ENCODE data around the gene MAP3K8.
A peak's percentile ranks its signal among the peaks of the same experiment; 100 is the strongest.
"Not testable (repeated sequence)": the region's sequence is repeated elsewhere in the genome, so short reads cannot be mapped to it uniquely, and the experiment has no call there.

Gene MAP3K8

DNA sequence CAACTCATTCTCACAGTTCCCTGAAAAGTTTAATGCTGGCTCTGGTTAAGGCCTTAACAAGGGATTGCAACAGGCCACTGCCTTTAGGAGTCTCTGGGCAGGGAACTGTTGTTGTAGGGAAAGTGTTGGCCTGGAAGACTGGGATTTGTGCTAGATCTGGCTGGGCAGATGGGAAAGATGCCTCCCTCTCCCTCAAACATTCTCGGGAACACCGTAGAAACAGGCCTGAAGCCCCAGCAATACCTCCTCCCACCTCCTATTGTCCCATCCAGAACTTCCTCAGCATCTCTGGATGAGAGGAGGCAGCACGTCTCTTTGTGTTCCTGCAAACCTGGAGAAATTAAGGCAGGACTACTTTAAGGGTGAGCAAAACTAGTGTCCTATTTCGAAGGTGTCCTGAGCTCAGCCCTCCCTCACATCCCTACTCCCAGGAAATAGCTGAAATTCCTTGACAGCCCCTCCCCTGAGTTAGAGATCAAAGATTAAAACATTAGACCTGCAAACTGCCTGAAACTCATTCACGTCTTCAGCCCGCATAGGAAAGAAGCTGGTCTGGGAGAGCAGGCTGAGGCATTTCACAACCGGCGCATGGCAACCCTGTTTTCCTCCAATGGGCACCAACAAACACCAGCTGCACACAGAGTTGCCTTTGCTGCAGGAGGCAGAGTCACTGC, 10.9 kb upstream of the MAP3K8 start:
- peaks cover 17% of the 10 kb centered on the region for H3K4me1 ChIP-seq (ENCODE audit: control insufficient read depth, insufficient read depth, low read length)

DNA sequence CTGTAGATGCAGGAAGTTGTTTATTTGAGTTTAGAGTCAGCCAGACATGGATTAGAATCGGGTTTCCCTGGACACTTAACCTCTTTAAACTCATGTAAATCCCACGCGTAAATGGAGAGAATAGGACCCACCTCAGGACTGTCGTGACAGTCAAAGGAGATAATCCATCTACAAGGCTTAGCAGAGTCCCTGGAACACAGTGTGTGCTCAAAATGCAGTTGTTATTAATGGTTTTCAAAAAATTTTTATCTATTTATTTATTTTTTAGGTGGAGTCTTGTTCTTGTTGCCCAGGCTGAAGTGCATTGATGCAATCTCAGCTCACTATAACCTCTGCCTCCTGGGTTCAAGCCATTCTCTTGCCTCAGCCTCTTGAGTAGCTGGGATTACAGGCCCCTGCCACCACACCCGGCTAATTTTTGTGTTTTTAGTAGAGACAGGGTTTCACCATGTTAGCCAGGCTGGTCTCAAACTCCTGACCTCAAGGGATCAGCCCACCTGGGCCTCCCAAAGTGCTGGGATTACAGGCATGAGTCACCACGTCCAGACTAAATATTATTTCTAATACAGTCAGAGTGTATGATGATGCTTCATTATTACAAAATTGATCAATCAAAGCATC, 10.2 kb upstream of the MAP3K8 start:
- H3K9me3 ChIP-seq (ENCODE audit: control insufficient read depth, insufficient read depth, low read depth, low read length); H3K27me3 ChIP-seq (ENCODE audit: control insufficient read depth, insufficient read depth, low read length); H3K4me3 ChIP-seq (ENCODE audit: low read depth, low read length); H3K36me3 ChIP-seq (ENCODE audit: control insufficient read depth, insufficient read depth, low read length); H3K27ac ChIP-seq (ENCODE audit: low read depth, low read length): not testable (repeated sequence)
- Histone ChIP-seq H3K9ac (ENCODE audit: low read length) (peak overlapping the region; percentile 5), H3K4me1 (ENCODE audit: control insufficient read depth, insufficient read depth, low read length) (peaks cover 17% of the 10 kb centered on the region)

More for the DNA sequence above, 10.9 kb upstream of the MAP3K8 start:
- H3K9ac ChIP-seq (ENCODE audit: low read length): peak overlapping the region; percentile 5
- H3K27ac ChIP-seq (ENCODE audit: low read depth, low read length): no peak overlapping the region; the same call in 1 of the 2 replicates
- H3K4me3 ChIP-seq (ENCODE audit: low read depth, low read length): peak overlapping the region; percentile 7; the same call in 1 of the 2 replicates
- H3K36me3 ChIP-seq (ENCODE audit: control insufficient read depth, insufficient read depth, low read length): no peaks in the 10 kb centered on the region
- H3K9me3 ChIP-seq (ENCODE audit: control insufficient read depth, insufficient read depth, low read depth, low read length): no peaks in the 10 kb centered on the region
- H3K27me3 ChIP-seq (ENCODE audit: control insufficient read depth, insufficient read depth, low read length): no peaks in the 10 kb centered on the region

DNA sequence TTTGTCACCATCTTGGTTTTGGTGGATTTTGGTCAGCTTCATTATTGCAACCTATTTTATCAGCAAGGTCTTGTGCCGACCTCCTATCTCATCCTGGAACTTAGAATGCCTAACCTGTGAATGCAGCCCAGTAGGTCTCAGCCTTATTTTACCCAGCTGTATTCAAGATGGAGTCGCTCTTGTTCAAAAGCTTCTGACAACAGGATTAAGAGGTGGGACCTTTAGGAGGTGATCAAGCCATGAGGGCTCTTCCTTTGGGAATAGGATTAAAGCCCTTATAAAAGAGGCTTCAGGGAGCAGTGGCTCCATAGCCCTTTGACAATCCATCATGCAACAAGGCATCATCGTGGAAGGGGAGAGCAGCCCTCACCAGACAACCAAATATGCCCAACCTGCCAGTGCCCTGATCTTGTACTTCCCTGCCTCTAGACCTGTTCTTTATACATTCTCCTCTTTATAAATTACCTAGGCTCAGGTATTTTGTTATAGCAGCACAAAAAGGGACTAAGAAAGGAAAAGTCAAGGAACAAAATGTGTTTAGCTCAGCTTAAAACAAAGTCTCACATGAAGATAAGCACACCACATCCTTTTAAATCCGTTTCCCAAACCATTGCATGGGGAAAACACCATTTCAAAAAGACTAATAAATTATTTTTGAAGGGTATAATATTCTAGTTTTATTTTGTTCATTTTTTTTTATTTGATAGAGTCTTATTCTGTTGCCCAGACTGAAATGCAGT, 8.5 kb upstream of the MAP3K8 start:
- peaks cover 17% of the 10 kb centered on the region for H3K4me1 ChIP-seq (ENCODE audit: control insufficient read depth, insufficient read depth, low read length)
- no peaks in the 10 kb centered on the region for H3K36me3 ChIP-seq (ENCODE audit: control insufficient read depth, insufficient read depth, low read length)
- H3K4me3 ChIP-seq (ENCODE audit: low read depth, low read length): no peak overlapping the region
- no peak overlapping the region for H3K9ac ChIP-seq (ENCODE audit: low read length)
- H3K27me3 ChIP-seq (ENCODE audit: control insufficient read depth, insufficient read depth, low read length): no peaks in the 10 kb centered on the region
- H3K27ac ChIP-seq (ENCODE audit: low read depth, low read length): no peak overlapping the region
- no peaks in the 10 kb centered on the region for H3K9me3 ChIP-seq (ENCODE audit: control insufficient read depth, insufficient read depth, low read depth, low read length)

DNA sequence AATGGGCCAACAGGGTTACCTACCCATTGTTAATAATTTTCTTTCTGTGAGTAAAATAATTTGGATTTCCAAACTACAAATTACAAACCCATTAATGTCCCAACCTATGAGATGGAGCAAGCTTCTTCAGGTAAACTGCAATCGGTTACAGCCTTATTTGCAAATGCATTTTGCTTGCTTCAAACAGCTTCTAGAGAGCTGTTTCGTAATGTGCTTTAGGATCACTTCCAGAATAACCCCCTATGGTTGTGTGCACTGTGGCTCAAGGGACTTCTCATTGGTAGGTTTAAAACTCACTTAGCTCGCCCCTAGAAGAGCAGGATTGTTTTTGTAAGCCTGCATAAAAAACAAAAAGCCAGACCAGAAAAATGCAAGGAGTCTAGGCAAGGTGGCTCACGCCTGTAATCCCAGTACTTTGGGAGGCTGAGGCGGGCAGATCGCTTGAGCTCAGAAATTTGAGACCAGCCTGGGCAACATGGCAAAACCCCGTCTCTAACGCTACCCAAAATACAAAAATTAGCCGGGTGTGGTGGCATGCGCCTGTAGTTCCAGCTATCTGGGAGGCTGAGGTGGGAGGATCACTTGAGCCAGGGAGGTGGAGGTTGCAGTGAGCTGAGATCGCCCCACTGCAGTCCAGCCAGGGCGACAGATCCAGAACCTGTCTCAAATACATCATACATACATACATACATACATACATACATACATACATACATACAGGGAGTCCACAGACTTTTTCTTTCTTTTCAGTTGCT, 3.3 kb upstream of the MAP3K8 start:
- Histone ChIP-seq H3K36me3 (ENCODE audit: control insufficient read depth, insufficient read depth, low read length) (no peaks in the 10 kb centered on the region), H3K4me1 (ENCODE audit: control insufficient read depth, insufficient read depth, low read length) (peaks cover 12% of the 10 kb centered on the region), H3K4me3 (ENCODE audit: low read depth, low read length) (no peak overlapping the region), H3K27me3 (ENCODE audit: control insufficient read depth, insufficient read depth, low read length) (peaks cover 9% of the 10 kb centered on the region; the same call in 1 of the 2 replicates), H3K27ac (ENCODE audit: low read depth, low read length) (no peak overlapping the region), H3K9ac (ENCODE audit: low read length) (no peak overlapping the region), H3K9me3 (ENCODE audit: control insufficient read depth, insufficient read depth, low read depth, low read length) (no peaks in the 10 kb centered on the region)

DNA sequence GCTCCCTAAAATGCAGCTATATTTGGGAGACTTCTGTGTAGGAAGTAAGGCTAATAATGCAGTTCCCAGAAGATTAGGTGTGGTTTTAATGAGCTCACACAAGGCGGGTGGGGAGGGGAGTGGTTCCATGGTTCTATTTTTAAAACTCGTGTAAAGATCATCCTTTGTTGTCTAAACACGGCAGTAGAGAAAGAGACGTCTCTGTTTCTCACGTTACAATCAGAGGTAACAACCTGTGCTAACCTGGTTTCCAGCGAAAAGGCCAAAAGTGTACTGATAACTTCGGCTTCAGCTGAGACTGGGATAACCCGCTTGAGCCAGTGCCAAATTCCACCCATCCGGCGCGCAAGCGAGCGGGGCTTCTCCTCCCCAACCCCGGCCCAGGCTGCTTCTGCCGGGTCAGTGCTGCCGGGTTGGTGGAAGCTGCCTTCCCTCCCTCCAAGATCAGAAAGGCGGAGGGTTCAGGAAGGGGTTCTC, 2.5 kb upstream of the MAP3K8 start:
- Histone ChIP-seq H3K27ac (ENCODE audit: low read depth, low read length) (no peak overlapping the region), H3K4me3 (ENCODE audit: low read depth, low read length) (no peak overlapping the region; the same call in 1 of the 2 replicates), H3K27me3 (ENCODE audit: control insufficient read depth, insufficient read depth, low read length) (peaks cover 9% of the 10 kb centered on the region; the same call in 1 of the 2 replicates), H3K9me3 (ENCODE audit: control insufficient read depth, insufficient read depth, low read depth, low read length) (no peaks in the 10 kb centered on the region), H3K36me3 (ENCODE audit: control insufficient read depth, insufficient read depth, low read length) (no peaks in the 10 kb centered on the region), H3K9ac (ENCODE audit: low read length) (no peak overlapping the region), H3K4me1 (ENCODE audit: control insufficient read depth, insufficient read depth, low read length) (peaks cover 17% of the 10 kb centered on the region)

DNA sequence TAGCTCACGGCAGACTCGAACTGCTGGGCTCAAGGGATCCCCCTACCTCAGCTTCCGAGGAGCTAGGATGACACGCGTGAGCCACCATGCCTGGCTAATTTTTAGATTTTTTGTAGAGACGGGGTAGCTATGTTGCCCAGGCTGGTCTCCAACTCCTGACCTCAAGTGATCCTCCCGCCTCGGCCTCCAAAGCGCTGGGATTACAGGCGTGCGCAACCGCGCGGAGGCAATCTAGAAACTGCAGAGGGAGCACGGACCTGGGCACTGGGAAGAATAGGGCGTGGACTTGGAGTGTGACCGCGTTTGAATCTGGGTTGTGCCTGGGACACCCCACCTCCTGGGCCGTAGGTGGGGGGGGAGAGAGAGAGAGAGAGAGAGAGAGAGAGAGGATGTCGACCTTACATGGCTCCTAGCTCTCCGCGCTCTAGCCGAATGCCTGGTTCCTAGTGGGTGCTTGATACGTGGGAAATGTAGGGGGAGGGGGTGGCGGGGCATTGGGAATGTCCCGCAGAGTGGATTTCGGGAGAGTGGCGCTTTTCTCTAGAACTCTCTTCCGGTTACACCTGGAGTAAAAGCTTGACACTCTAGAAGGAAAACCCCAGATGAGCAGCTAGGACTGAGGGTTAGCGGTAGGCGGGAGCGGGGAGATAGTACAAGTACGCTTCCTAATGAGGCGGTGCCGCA, 1.2 kb upstream of the MAP3K8 start:
- H3K9me3 ChIP-seq (ENCODE audit: control insufficient read depth, insufficient read depth, low read depth, low read length): no peaks in the 10 kb centered on the region
- H3K36me3 ChIP-seq (ENCODE audit: control insufficient read depth, insufficient read depth, low read length): peaks cover 4% of the 10 kb centered on the region; the same call in 1 of the 2 replicates
- peak overlapping the region; percentile 76 for H3K4me3 ChIP-seq (ENCODE audit: low read depth, low read length)
- H3K4me1 ChIP-seq (ENCODE audit: control insufficient read depth, insufficient read depth, low read length): peaks cover 27% of the 10 kb centered on the region
- H3K9ac ChIP-seq (ENCODE audit: low read length): peak overlapping the region; percentile 54
- peaks cover 9% of the 10 kb centered on the region; the same call in 1 of the 2 replicates for H3K27me3 ChIP-seq (ENCODE audit: control insufficient read depth, insufficient read depth, low read length)
- H3K27ac ChIP-seq (ENCODE audit: low read depth, low read length): peak overlapping the region; percentile 92; the same call in 1 of the 2 replicates

DNA sequence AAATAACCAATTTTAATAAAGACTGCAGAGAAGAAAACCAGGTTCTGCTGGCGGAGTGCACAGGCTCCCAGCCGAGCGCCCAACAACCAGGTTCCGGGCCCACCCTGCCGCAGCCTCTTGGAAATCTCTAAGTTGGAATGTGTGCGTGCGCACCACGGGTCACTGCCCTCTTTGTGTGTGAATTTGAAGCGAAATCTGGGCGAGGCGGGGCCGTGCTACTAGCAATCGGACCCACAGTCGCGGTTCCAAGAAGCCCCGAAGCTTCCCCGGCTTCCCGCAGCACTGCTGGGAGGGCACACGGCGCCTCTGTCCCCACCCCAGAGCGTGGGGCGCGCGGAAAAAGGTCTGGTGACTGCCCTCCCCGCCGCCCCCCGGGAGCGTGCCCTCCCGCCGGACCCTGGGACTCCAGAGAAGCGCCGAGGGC, 666 bp upstream of the MAP3K8 start:
- H3K27ac ChIP-seq (ENCODE audit: low read depth, low read length): peak overlapping the region; percentile 92

DNA sequence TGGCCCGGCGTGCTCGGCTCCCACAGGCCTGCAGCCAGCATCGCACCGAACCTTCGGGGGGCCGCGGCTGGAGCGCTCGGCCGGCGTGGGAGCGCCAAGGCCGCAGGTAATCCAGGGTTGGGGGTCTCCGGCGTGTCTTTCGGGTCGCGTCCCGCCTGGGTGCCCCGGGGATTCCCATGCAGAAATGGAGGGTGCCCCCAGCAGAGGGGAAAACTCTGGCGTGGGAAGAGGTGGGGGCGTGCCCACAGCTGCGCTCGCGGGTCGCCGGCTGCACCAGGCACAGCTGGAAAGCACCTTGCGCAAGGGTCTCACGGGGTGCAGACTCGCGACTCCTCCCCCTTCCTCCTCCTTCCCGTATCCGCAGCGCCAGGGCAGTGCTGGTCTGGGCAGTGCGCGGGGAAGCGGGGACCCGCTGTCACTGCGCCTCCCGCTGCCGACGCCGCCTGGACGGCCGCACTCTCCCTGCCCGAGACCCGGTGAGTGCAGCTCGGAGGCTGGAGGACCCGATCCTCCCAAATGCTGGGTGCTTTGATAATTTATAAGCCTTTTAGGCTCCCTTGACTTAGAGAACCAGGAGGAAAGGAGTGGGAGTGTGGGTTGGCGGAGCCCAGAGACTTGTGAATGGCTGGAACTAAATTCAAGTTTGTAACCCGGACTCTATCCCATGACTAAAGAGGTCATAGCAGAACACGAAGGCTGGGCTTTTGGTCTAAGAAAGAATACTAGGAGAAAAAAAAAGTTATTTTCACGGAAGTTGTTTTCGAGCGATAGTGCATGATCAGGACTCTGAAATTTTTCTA, 489 bp downstream of the MAP3K8 start:
- Histone ChIP-seq H3K4me3 (ENCODE audit: low read depth, low read length) (peak overlapping the region; percentile 76), H3K27ac (ENCODE audit: low read depth, low read length) (peak overlapping the region; percentile 92; the same call in 1 of the 2 replicates), H3K36me3 (ENCODE audit: control insufficient read depth, insufficient read depth, low read length) (peaks cover 9% of the 10 kb centered on the region; the same call in 1 of the 2 replicates), H3K27me3 (ENCODE audit: control insufficient read depth, insufficient read depth, low read length) (peaks cover 9% of the 10 kb centered on the region; the same call in 1 of the 2 replicates), H3K9me3 (ENCODE audit: control insufficient read depth, insufficient read depth, low read depth, low read length) (no peaks in the 10 kb centered on the region), H3K4me1 (ENCODE audit: control insufficient read depth, insufficient read depth, low read length) (peaks cover 32% of the 10 kb centered on the region), H3K9ac (ENCODE audit: low read length) (peak overlapping the region; percentile 54)

More for the DNA sequence above, 666 bp upstream of the MAP3K8 start:
- H3K27me3 ChIP-seq (ENCODE audit: control insufficient read depth, insufficient read depth, low read length): peaks cover 9% of the 10 kb centered on the region; the same call in 1 of the 2 replicates
- H3K9me3 ChIP-seq (ENCODE audit: control insufficient read depth, insufficient read depth, low read depth, low read length): no peaks in the 10 kb centered on the region
- peaks cover 4% of the 10 kb centered on the region; the same call in 1 of the 2 replicates for H3K36me3 ChIP-seq (ENCODE audit: control insufficient read depth, insufficient read depth, low read length)
- peak overlapping the region; percentile 54 for H3K9ac ChIP-seq (ENCODE audit: low read length)
- peaks cover 30% of the 10 kb centered on the region for H3K4me1 ChIP-seq (ENCODE audit: control insufficient read depth, insufficient read depth, low read length)
- peak overlapping the region; percentile 76 for H3K4me3 ChIP-seq (ENCODE audit: low read depth, low read length)

DNA sequence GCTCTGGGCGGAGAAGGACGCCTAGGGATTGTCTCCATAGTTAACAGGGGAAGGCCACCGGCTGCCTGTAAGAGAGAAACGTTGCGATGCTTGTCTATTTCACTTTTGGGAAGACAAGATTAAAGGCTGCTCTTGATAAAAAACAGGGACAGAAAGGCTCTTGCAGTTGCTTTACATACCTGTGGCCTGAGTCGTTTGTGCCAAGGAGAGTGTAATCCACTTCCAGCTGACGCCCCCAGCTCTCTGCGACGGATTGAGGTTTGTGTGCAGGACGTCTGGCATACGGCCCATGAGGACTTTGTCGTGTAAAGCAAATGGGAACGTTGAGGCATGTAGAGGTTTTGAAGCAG, 1.1 kb downstream of the MAP3K8 start:
- peaks cover 13% of the 10 kb centered on the region; the same call in 1 of the 2 replicates for H3K36me3 ChIP-seq (ENCODE audit: control insufficient read depth, insufficient read depth, low read length)
- H3K27ac ChIP-seq (ENCODE audit: low read depth, low read length): no peak overlapping the region
- peaks cover 32% of the 10 kb centered on the region for H3K4me1 ChIP-seq (ENCODE audit: control insufficient read depth, insufficient read depth, low read length)
- peak overlapping the region; percentile 54 for H3K9ac ChIP-seq (ENCODE audit: low read length)
- H3K4me3 ChIP-seq (ENCODE audit: low read depth, low read length): peak overlapping the region; percentile 76
- no peaks in the 10 kb centered on the region for H3K9me3 ChIP-seq (ENCODE audit: control insufficient read depth, insufficient read depth, low read depth, low read length)
- peaks cover 9% of the 10 kb centered on the region; the same call in 1 of the 2 replicates for H3K27me3 ChIP-seq (ENCODE audit: control insufficient read depth, insufficient read depth, low read length)

All from HUES6 (cell line).